MCF 10A (cell line): ENCODE results near the gene IRX2. TPM values are rescaled to one million over a fixed set of nuclear protein-coding genes. Genes with fewer than 3 reads are reported as not detected.
A peak's percentile ranks its signal among the peaks of the same experiment; 100 is the strongest.

Experiments used
- BruUV-seq: library from RNA; stranded (reverse); fragments of 400-500 nt; replicated peaks from 2 replicates; lab custom pipeline; 2021; lab: Mats Ljungman, UMichigan
- CTCF ChIA-PET: fragments of 300-600 bp; sonication (Branson Sonifier 250); formaldehyde crosslinking; extraction: SDS; loops from one replicate; lab custom pipeline; 2021; ENCODE audit warnings: antibody characterized with exemption, inconsistent platforms; lab: Yijun Ruan, JAX
- POLR2A ChIA-PET: fragments of 300-600, 350-650 bp; sonication (Branson Sonifier 250); formaldehyde crosslinking; extraction: SDS; loops from one replicate; lab custom pipeline; 2020; ENCODE audit warnings: antibody characterized with exemption, inconsistent platforms; lab: Yijun Ruan, JAX
- DNase-seq: peaks from one replicate; pipeline ENCODE4 v3.0.0-alpha.2; 2018; ENCODE audit not compliant: unreplicated experiment
- H3K27ac Mint-ChIP-seq: one replicate; pipeline ENCODE4 v1.8.0; 2022; ENCODE audit warnings: mild to moderate bottlenecking, low read depth, mixed read lengths; ENCODE audit not compliant: unreplicated experiment
- H3K27me3 Mint-ChIP-seq: one replicate; pipeline ENCODE4 v1.8.0; 2022; ENCODE audit warnings: mixed read lengths; ENCODE audit not compliant: insufficient read depth, unreplicated experiment
- H3K36me3 Mint-ChIP-seq: one replicate; pipeline ENCODE4 v1.8.0; 2022; ENCODE audit warnings: mild to moderate bottlenecking, moderate library complexity, mixed read lengths; ENCODE audit not compliant: insufficient read depth, unreplicated experiment
- H3K4me1 Mint-ChIP-seq: one replicate; pipeline ENCODE4 v1.8.0; 2022; ENCODE audit warnings: mixed read lengths; ENCODE audit not compliant: insufficient read depth, unreplicated experiment
- H3K4me3 Mint-ChIP-seq: one replicate; pipeline ENCODE4 v1.8.0; 2022; ENCODE audit warnings: mild to moderate bottlenecking, moderate library complexity, mixed read lengths; ENCODE audit not compliant: unreplicated experiment
- H3K9me3 Mint-ChIP-seq: one replicate; pipeline ENCODE4 v1.8.0; 2022; ENCODE audit warnings: mixed read lengths; ENCODE audit not compliant: unreplicated experiment
- intact Hi-C: fragments of 100-400 bp; cut with micrococcal nuclease; formaldehyde crosslinking; loops from 2 replicates; pipeline ENCODE4 v1.14.1; 2022
- total RNA-seq: library from RNA; stranded (reverse); gene quantifications from 2 replicates; pipeline ENCODE4 v1.2.3, GENCODE V29; 2022
- TF ChIP-seq, protein P1 (sequence below): fragments of 200-600 bp; IDR thresholded peaks from one replicate; pipeline ENCODE4 v1.8.0; 2022; ENCODE audit warnings: antibody characterized with exemption, mild to moderate bottlenecking; ENCODE audit not compliant: unreplicated experiment

Gene IRX2
- total RNA-seq, 1 experiment from 2014 or later, result 43.4 TPM

DNA sequence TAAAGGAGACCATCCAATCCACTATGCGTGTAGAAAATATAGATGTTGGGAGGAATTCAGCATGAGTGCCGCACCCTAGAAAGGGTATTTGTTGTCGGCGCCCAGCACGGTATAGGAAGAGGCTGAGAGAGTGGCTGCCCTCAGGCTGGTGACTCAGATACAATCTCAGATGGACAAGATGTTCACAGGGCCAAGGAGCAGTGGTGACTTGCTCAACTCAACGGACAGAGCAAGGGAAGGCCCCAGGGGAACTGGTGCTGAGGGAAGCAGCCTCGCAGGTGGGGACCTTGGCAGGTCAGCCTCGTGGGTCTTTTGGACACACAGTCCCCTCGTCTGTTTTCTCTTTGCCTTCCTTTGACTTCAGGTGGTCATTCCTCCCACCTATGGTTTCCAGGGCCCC lies 28.0 kb upstream of the IRX2 start:
- TF ChIP-seq, protein P1, sequence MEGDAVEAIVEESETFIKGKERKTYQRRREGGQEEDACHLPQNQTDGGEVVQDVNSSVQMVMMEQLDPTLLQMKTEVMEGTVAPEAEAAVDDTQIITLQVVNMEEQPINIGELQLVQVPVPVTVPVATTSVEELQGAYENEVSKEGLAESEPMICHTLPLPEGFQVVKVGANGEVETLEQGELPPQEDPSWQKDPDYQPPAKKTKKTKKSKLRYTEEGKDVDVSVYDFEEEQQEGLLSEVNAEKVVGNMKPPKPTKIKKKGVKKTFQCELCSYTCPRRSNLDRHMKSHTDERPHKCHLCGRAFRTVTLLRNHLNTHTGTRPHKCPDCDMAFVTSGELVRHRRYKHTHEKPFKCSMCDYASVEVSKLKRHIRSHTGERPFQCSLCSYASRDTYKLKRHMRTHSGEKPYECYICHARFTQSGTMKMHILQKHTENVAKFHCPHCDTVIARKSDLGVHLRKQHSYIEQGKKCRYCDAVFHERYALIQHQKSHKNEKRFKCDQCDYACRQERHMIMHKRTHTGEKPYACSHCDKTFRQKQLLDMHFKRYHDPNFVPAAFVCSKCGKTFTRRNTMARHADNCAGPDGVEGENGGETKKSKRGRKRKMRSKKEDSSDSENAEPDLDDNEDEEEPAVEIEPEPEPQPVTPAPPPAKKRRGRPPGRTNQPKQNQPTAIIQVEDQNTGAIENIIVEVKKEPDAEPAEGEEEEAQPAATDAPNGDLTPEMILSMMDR, result no peak
- POLR2A ChIA-PET, result interaction anchor here (0.6 to 3.8 kb wide), 3 partner anchors 12 to 1255 kb away, joined by 3 to 22 read pairs (median 3); no protein-coding TSS in a partner anchor
- intact Hi-C loops, result no loop called here

DNA sequence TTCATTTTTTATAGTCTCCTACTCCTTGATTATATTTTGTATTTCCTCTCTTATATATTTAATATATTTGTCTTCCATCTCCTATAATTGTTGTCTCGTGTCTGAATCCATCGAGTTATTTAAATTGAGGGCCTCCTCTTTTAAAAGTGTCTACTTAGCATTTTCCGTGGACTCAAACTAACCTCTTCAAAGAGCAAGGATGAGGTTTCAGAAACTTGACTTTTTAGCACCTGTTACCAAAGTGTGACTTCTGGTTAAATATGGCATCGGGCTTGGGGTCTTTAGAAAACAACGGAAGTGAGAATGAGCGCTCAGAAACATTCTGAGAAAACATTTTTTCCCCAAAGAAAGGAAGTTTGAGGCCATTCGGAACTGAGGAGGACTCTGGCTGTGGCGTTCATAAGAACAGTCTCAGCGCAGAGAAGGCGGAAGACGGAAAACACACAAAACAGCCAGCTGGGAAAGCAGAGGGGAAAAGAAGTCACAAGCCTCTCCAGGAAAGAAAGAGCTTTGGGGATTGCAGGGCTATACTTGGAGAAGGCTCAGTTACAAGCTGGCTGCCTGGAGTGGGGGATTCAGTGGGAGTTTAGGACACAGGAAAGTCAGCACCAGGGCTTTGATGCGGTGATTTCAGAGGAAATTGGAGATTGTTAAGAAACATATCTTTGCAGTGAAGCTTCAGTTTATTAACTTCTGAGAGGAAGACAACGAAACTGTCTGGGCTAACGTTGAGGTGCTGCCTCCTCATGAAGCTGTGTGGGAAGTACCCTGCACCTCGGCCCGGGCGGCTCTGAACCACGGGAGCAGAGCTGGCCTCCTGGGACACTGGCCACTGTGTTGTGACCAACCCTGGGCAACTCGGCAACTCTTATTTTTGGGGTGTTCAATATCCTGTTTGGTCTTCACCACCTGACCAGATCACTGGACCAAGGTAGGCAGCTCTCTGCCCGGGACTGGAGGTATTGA lies 25.1 kb upstream of the IRX2 start:
- Mint-ChIP-seq H3K4me3 (no peak overlapping the region), H3K27me3 (no peaks in the 10 kb centered on the region), H3K36me3 (no peaks in the 10 kb centered on the region), H3K27ac (no peak overlapping the region), H3K9me3 (no peaks in the 10 kb centered on the region), H3K4me1 (peaks cover 10% of the 10 kb centered on the region)
- intact Hi-C loops, result no loop called here
- no TSS peak for BruUV-seq
- ChIA-PET CTCF (no interaction called here), POLR2A (interaction anchor here (1.3 to 1.5 kb wide), 2 partner anchors 18 to 24 kb away, joined by 3 to 5 read pairs; no protein-coding TSS in a partner anchor)
- TF ChIP-seq, protein P1, result no peak
- no peak for DNase-seq

More for the DNA sequence above, 28.0 kb upstream of the IRX2 start:
- Mint-ChIP-seq H3K27me3 (no peaks in the 10 kb centered on the region), H3K27ac (no peak overlapping the region), H3K36me3 (no peaks in the 10 kb centered on the region), H3K9me3 (no peaks in the 10 kb centered on the region), H3K4me3 (no peak overlapping the region), H3K4me1 (peaks cover 10% of the 10 kb centered on the region)
- DNase-seq, result peak; percentile 75
- BruUV-seq, result no TSS peak
- CTCF ChIA-PET, result no interaction called here

DNA sequence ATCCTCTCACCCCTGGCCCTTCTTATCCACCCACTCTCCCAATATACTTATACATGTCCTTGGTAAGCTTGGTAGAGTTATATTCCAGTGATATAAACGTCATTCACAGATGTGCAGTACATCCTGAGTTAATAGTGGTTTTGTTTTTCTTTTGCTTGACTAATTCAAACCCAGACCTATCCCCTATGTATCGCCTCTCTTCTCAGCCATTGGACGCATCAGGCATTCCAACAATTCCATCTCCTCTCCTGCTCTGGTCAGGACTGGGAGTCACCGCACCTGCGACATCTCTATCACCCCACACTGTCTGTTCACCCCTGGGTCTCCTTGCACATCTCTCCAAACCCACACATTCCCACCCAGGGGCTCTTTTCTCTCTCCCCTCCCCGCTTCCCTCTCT lies 21.9 kb upstream of the IRX2 start:
- CTCF ChIA-PET, result no interaction called here
- no peaks in the 10 kb centered on the region for H3K9me3 Mint-ChIP-seq
- no peak for DNase-seq
- peaks cover 4% of the 10 kb centered on the region for H3K4me1 Mint-ChIP-seq
- no peak overlapping the region for H3K4me3 Mint-ChIP-seq
- no peaks in the 10 kb centered on the region for H3K27me3 Mint-ChIP-seq
- POLR2A ChIA-PET, result no interaction called here
- H3K27ac Mint-ChIP-seq, result no peak overlapping the region
- intact Hi-C loops, result no loop called here
- no TSS peak for BruUV-seq
- TF ChIP-seq, protein P1, result no peak
- no peaks in the 10 kb centered on the region for H3K36me3 Mint-ChIP-seq

DNA sequence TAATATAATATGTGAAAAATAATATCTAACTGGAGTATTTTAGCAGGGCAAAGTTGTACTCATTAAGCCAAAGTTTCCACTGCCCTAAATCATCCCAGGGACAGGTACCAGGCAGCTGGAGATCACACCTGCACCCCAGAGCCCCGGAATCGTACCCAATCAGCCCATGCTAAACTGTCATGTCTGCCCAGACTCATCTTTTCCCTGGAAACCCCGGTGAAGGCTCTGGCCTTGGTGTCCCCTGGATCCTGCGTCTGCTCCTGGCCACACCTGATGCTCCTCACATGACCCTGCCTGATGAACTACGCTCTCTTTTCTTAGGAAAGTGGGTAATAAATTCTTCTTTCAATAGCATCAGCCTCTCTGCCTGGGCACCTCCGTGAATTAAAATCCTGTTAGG lies 15.6 kb upstream of the IRX2 start:
- TF ChIP-seq, protein P1, result no peak
- DNase-seq, result no peak
- BruUV-seq, result no TSS peak
- Mint-ChIP-seq H3K27ac (no peak overlapping the region), H3K27me3 (no peaks in the 10 kb centered on the region), H3K9me3 (no peaks in the 10 kb centered on the region), H3K4me1 (peaks cover 4% of the 10 kb centered on the region), H3K4me3 (no peak overlapping the region), H3K36me3 (no peaks in the 10 kb centered on the region)
- intact Hi-C loops, result no loop called here
- CTCF ChIA-PET, result no interaction called here
- POLR2A ChIA-PET, result interaction anchor here (0.8 to 1.3 kb wide), 2 partner anchors 9 to 14 kb away, joined by 3 to 4 read pairs; no protein-coding TSS in a partner anchor
